Esophagus muscularis mucosa (tissue), 3 donors: Measurements from ENCODE around the gene UBE2S.

ENCODE experiments used
- CTCF ChIP-seq, 3 experiments: fragments of 200-600 bp in 2 of 3; fragments of 450-650 bp in 1 of 3; sonication (generic) in 2 of 3; IDR thresholded peaks; one replicate each; pipeline ENCODE4 v1.5.1; 2017 to 2019; ENCODE audit warnings: antibody characterized with exemption in 3 of 3, mild to moderate bottlenecking in 2 of 3, moderate library complexity in 1 of 3
- POLR2A ChIP-seq: fragments of 450-650 bp; IDR thresholded peaks from one replicate; pipeline ENCODE4 v1.6.1; 2017; ENCODE audit warnings: antibody characterized with exemption, moderate library complexity, mild to moderate bottlenecking, low read depth

- TF ChIP-seq CTCF (IDR thresholded peaks at IDR 0.05) = no peak
- no peak for TF ChIP-seq POLR2A
Measured at GRCh38 chr19:55442372-55442961, 34.9 kb upstream of the UBE2S start.
